ENCODE data around the gene AHCYL2.

Gene AHCYL2

GRCh38 chr7:129264534-129264933 lies 39.7 kb downstream of the AHCYL2 start:
- H3K9me3 ChIP-seq (ENCODE audit: control insufficient read depth, low read length) = no peaks in the 10 kb centered on the region
- no peak overlapping the region for H3K27ac ChIP-seq
- TF ChIP-seq CTCF (IDR thresholded peaks at IDR 0.05) = no peak
- H3K4me1 ChIP-seq = no peaks in the 10 kb centered on the region
- peaks cover 29% of the 10 kb centered on the region for H3K79me2 ChIP-seq
- H2AFZ ChIP-seq = no peak overlapping the region
- H3K4me3 ChIP-seq (ENCODE audit: low read depth, low read length) = no peak overlapping the region
- H3K27me3 ChIP-seq (ENCODE audit: control insufficient read depth, insufficient read depth, low read length) = no peaks in the 10 kb centered on the region
- no peak overlapping the region for H3K9ac ChIP-seq
- H3K4me2 ChIP-seq (ENCODE audit: low read length) = no peak overlapping the region
- no peaks in the 10 kb centered on the region for H3K36me3 ChIP-seq (ENCODE audit: control insufficient read depth, insufficient read depth, low read length)

- no peak overlapping the region for H3K4me3 ChIP-seq (ENCODE audit: low read depth, low read length)
- H3K36me3 ChIP-seq (ENCODE audit: control insufficient read depth, insufficient read depth, low read length) = no peaks in the 10 kb centered on the region
- no peak overlapping the region for H3K4me2 ChIP-seq (ENCODE audit: low read length)
- no peak for TF ChIP-seq CTCF (IDR thresholded peaks at IDR 0.05)
- H3K27me3 ChIP-seq (ENCODE audit: control insufficient read depth, insufficient read depth, low read length) = no peaks in the 10 kb centered on the region
- no peaks in the 10 kb centered on the region for H3K4me1 ChIP-seq
- no peak overlapping the region for H3K27ac ChIP-seq
- no peaks in the 10 kb centered on the region for H3K9me3 ChIP-seq (ENCODE audit: control insufficient read depth, low read length)
- no peak overlapping the region for H3K9ac ChIP-seq
- no peak overlapping the region for H2AFZ ChIP-seq
- peaks cover 21% of the 10 kb centered on the region for H3K79me2 ChIP-seq
These were observed 40.5 kb downstream of the AHCYL2 start for GRCh38 chr7:129265328-129265727.

GRCh38 chr7:129266181-129266580 lies 41.4 kb downstream of the AHCYL2 start:
- Histone ChIP-seq H3K27ac (no peak overlapping the region), H3K9me3 (ENCODE audit: control insufficient read depth, low read length) (no peaks in the 10 kb centered on the region), H3K4me3 (ENCODE audit: low read depth, low read length) (no peak overlapping the region), H3K4me1 (no peaks in the 10 kb centered on the region), H3K27me3 (ENCODE audit: control insufficient read depth, insufficient read depth, low read length) (no peaks in the 10 kb centered on the region), H2AFZ (no peak overlapping the region), H3K36me3 (ENCODE audit: control insufficient read depth, insufficient read depth, low read length) (no peaks in the 10 kb centered on the region), H3K79me2 (peaks cover 16% of the 10 kb centered on the region), H3K4me2 (ENCODE audit: low read length) (no peak overlapping the region), H3K9ac (no peak overlapping the region)
- no peak for TF ChIP-seq CTCF (IDR thresholded peaks at IDR 0.05)

- no peak for TF ChIP-seq CTCF (IDR thresholded peaks at IDR 0.05)
These were observed 45.2 kb downstream of the AHCYL2 start for GRCh38 chr7:129270077-129270476.

GRCh38 chr7:129271500-129272355 lies 46.9 kb downstream of the AHCYL2 start:
- H2AFZ ChIP-seq = peak overlapping the region; percentile 51
- no peaks in the 10 kb centered on the region for H3K4me1 ChIP-seq
- no peaks in the 10 kb centered on the region for H3K36me3 ChIP-seq (ENCODE audit: control insufficient read depth, insufficient read depth, low read length)
- no peak overlapping the region for H3K4me3 ChIP-seq (ENCODE audit: low read depth, low read length)
- H3K79me2 ChIP-seq = peaks cover 3% of the 10 kb centered on the region
- H3K9me3 ChIP-seq (ENCODE audit: control insufficient read depth, low read length) = no peaks in the 10 kb centered on the region
- no peaks in the 10 kb centered on the region for H3K27me3 ChIP-seq (ENCODE audit: control insufficient read depth, insufficient read depth, low read length)
- peak; percentile 92 for TF ChIP-seq CTCF (IDR thresholded peaks at IDR 0.05)
- no peak overlapping the region for H3K9ac ChIP-seq
- no peak overlapping the region for H3K27ac ChIP-seq
- H3K4me2 ChIP-seq (ENCODE audit: low read length) = no peak overlapping the region

More at GRCh38 chr7:129270077-129270476, 45.2 kb downstream of the AHCYL2 start:
- Histone ChIP-seq H3K4me3 (ENCODE audit: low read depth, low read length) (no peak overlapping the region), H3K4me1 (no peaks in the 10 kb centered on the region), H3K27ac (no peak overlapping the region), H2AFZ (no peak overlapping the region), H3K9me3 (ENCODE audit: control insufficient read depth, low read length) (no peaks in the 10 kb centered on the region), H3K4me2 (ENCODE audit: low read length) (no peak overlapping the region), H3K9ac (no peak overlapping the region), H3K79me2 (peaks cover 6% of the 10 kb centered on the region), H3K27me3 (ENCODE audit: control insufficient read depth, insufficient read depth, low read length) (no peaks in the 10 kb centered on the region), H3K36me3 (ENCODE audit: control insufficient read depth, insufficient read depth, low read length) (no peaks in the 10 kb centered on the region)
